ENCODE data around the gene ADCY5.

ADCY5 gene

DNA sequence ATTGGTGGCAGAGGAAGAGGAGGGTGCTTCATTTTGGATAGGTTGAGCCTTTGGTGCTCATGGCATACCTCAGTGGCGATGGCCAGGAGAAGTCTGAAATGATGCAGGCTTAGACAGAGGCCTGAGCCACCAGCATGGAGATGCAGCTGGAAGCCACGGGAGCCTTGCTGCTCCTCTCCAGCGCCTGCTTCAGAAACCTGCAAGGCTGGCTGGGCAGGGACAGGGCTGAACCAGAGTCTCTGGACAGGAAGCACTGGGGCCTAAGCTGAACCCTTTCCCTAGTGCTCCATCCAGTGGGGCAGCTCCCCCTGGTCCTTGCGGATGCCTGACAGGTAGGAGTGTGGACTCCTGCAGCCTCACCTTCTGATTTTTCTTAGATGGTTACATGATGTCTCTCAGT lies 36.7 kb upstream of the ADCY5 start:
- H3K4me3 ChIP-seq (replicated peaks; ENCODE audit: low read depth, low read length) = no peak overlapping the region
- no peak for DNase-seq (ENCODE audit: extremely low read depth, low read depth)
- TF ChIP-seq, protein P1, sequence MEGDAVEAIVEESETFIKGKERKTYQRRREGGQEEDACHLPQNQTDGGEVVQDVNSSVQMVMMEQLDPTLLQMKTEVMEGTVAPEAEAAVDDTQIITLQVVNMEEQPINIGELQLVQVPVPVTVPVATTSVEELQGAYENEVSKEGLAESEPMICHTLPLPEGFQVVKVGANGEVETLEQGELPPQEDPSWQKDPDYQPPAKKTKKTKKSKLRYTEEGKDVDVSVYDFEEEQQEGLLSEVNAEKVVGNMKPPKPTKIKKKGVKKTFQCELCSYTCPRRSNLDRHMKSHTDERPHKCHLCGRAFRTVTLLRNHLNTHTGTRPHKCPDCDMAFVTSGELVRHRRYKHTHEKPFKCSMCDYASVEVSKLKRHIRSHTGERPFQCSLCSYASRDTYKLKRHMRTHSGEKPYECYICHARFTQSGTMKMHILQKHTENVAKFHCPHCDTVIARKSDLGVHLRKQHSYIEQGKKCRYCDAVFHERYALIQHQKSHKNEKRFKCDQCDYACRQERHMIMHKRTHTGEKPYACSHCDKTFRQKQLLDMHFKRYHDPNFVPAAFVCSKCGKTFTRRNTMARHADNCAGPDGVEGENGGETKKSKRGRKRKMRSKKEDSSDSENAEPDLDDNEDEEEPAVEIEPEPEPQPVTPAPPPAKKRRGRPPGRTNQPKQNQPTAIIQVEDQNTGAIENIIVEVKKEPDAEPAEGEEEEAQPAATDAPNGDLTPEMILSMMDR (IDR thresholded peaks at IDR 0.05; ENCODE audit: low read depth, low read length, missing control alignments) = no peak

DNA sequence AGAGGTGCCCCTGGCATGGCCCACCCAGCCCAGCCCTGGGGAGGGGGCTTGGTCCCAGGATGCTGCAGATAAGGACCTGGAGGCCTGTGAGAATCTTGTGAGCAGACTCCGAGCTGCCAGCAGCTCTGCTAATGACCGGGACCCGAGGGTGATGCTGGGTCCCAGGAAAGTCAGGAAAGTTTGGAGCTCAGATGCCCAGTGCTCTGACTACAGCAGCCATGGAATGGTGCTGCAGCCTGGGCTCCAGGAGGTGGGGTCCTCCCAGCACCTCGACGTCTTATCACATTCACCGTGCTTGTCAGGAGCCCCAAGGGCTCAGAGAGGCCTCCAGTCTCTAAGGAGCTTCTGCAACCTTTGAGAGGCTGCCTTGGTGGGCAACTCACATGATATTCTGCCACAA lies 34.3 kb upstream of the ADCY5 start:
- TF ChIP-seq, protein P1 (IDR thresholded peaks at IDR 0.05; ENCODE audit: low read depth, low read length, missing control alignments) = no peak
- H3K4me3 ChIP-seq (replicated peaks; ENCODE audit: low read depth, low read length) = no peak overlapping the region
- no peak for DNase-seq (ENCODE audit: extremely low read depth, low read depth)

DNA sequence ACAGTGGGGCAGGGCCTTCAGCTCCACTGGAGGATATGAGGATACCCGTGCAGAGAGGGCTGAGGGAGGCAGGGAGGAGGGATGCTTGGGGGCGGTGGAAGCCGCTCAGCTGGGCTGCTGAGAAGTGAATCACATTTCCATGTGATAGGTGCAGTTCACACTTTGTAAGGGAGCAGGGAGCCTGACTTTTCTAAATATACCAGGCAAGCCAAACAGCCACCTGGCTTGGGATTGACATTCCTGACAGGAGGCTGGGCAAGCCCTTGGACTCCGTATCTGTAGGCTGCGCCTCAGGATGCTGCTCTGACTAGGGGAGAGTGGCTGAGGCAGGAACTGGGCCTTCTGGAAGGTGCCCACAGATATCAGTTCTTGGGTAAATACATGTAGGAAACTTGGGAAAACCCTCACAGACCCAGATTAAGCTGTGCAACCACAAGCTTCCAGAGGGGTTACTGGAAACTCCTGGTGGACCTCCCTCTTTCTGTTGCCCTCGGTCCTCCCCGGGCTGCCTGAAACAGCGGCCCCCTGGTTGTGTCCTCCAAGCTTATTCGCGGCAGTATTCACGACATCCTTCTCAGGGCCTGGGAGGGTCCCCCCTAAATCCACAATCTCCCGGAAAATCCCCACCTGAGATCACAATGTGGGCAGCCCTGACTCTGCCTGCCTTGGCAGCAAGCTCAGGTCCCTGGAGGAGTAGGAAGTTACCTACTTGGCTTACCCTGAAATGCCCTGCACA lies 33.0 kb upstream of the ADCY5 start:
- H3K4me3 ChIP-seq (replicated peaks; ENCODE audit: low read depth, low read length) = no peak overlapping the region
- DNase-seq (ENCODE audit: extremely low read depth, low read depth) = no peak
- TF ChIP-seq, protein P1 (IDR thresholded peaks at IDR 0.05; ENCODE audit: low read depth, low read length, missing control alignments) = no peak

DNA sequence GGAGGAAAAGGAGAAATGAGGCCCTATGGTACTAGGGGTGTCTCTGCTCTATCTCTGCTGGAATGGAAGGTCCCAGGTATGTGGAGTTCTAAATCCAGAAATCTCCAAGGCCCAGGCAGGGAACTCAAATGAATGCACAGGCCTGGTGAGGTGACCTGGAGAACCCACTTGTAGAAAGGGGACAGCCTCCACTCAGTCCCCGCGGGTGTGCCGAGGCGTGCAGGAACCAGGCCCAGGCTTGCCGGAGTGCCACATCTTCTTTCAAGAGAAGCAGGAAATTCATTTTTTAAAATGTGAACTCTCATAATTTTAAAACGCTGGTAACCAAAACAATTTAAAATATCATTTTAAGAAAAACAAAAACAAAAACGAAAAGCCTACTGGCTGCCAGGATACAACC lies 32.2 kb upstream of the ADCY5 start:
- H3K4me3 ChIP-seq (replicated peaks; ENCODE audit: low read depth, low read length) = no peak overlapping the region
- TF ChIP-seq, protein P1 (IDR thresholded peaks at IDR 0.05; ENCODE audit: low read depth, low read length, missing control alignments) = no peak

DNA sequence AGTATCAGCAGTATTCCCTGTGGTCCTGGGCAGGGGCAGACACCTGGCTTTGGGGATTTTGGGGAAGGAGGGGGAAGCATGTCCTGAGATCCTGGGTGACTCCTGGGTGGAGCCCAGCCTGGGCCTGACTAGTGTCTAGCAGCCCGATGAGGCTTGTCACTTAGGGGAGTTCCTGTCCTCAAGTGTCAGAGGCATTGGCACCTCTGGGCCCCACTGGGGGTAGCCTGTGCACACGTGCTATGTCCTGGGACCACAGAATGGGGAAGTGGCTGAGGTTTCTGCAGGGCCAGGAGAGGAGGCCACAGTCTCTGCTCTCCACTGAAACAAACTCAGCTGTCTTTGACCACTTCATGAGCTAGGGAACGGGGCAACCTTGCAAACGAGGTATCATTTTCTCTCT lies 31.5 kb upstream of the ADCY5 start:
- no peak for DNase-seq (ENCODE audit: extremely low read depth, low read depth)
- H3K4me3 ChIP-seq (replicated peaks; ENCODE audit: low read depth, low read length) = no peak overlapping the region
- TF ChIP-seq, protein P1 (IDR thresholded peaks at IDR 0.05; ENCODE audit: low read depth, low read length, missing control alignments) = no peak

More for the DNA sequence above, 32.2 kb upstream of the ADCY5 start:
- DNase-seq (ENCODE audit: extremely low read depth, low read depth) = no peak

DNA sequence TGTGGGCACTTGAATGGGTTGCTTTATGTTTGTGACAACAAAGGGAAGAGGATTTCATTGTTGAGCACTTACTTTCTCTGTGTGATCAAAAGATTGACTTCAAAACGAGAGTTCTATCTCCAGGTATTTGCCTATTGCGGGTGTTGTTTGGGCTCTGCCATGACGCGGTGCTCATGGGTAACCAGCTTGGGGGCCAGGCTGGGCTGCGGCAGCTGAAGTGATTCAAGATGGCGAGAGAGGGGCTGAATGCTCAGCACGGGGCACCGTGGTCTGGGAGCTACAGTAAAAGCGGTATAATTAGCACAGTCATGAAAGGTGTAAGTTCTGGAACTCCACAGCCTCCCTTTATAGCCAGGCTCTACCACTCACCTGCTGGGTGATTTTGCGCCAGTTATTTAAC lies 31.0 kb upstream of the ADCY5 start:
- H3K4me3 ChIP-seq (replicated peaks; ENCODE audit: low read depth, low read length) = no peak overlapping the region
- TF ChIP-seq, protein P1 (IDR thresholded peaks at IDR 0.05; ENCODE audit: low read depth, low read length, missing control alignments) = no peak
- DNase-seq (ENCODE audit: extremely low read depth, low read depth) = no peak

DNA sequence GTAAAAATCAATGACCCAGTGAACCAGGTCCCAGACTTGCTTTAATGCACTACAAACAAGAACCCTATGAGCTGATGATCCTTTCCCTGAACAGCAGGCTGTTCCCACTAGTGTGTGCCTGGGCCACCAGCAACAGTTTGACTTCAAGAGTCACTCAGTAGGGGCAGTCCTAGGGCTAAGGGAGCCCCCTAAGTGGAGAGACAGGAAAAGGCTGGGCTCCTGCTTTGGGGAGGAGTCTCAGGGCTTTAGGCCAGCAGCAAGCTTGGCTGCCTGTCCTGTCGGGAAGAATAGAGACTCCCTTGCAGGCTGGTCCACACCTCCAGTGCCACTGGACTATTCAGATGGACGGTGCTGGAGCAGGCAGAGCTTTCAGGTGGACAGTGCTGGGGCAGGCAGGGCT lies 29.4 kb upstream of the ADCY5 start:
- TF ChIP-seq, protein P1 (IDR thresholded peaks at IDR 0.05; ENCODE audit: low read depth, low read length, missing control alignments) = no peak

More for the DNA sequence above, 29.4 kb upstream of the ADCY5 start:
- DNase-seq (ENCODE audit: extremely low read depth, low read depth) = no peak
- no peak overlapping the region for H3K4me3 ChIP-seq (replicated peaks; ENCODE audit: low read depth, low read length)
